SK-N-SH (cell line): Measurements from ENCODE around the gene ARHGAP40. TPM values are rescaled to one million over a fixed set of nuclear protein-coding genes. Genes with fewer than 3 reads are reported as not detected.

Experiments
- CTCF ChIA-PET: fragments of 300-600, 350-600 bp; formaldehyde crosslinking; extraction: SDS; loops from one replicate; lab custom pipeline; 2021; lab: Yijun Ruan, JAX
- POLR2A ChIA-PET: fragments of 350-600 bp; sonication (Branson Sonifier 250); formaldehyde crosslinking; extraction: SDS; loops from one replicate; lab custom pipeline; 2020; ENCODE audit warnings: antibody characterized with exemption, inconsistent platforms; lab: Yijun Ruan, JAX
- DNase-seq: peaks from one replicate; pipeline ENCODE4 v3.0.0; 2012
- H2AFZ ChIP-seq: fragments of 200-600 bp; sonication (generic); 2 replicates; pipeline ENCODE4 v1.8.1; 2016; ENCODE audit warnings: antibody characterized with exemption, mild to moderate bottlenecking, low read depth
- H3F3A ChIP-seq: fragments of 200-600 bp; sonication (generic); replicated peaks from 2 replicates; pipeline ENCODE3; 2016; ENCODE audit warnings: antibody characterized with exemption, mild to moderate bottlenecking; ENCODE audit not compliant: insufficient read depth
- H3K27ac ChIP-seq, 2 experiments: fragments of 200-500 bp in 1 of 2; fragments of 200-600 bp in 1 of 2; sonication (Bioruptor generic) in 1 of 2; sonication (generic), shearing (Covaris generic) in 1 of 2; 2 replicates each; pipeline versions ENCODE4 v1.5.1 to v1.6.1; 2014 to 2016; ENCODE audit warnings: low read depth in 2 of 2, inconsistent platforms in 1 of 2, low read length in 1 of 2, mild to moderate bottlenecking in 1 of 2, mixed read lengths in 1 of 2
- H3K27me3 ChIP-seq: fragments of 200-600 bp; sonication (generic), shearing (Covaris generic); 2 replicates; pipeline ENCODE4 v1.6.1; 2016; ENCODE audit warnings: mixed run types; ENCODE audit not compliant: insufficient read depth
- H3K36me3 ChIP-seq, 2 experiments: fragments of 200-500 bp in 1 of 2; fragments of 200-600 bp in 1 of 2; sonication (Bioruptor generic) in 1 of 2; sonication (generic) in 1 of 2; replicated peaks in 1 of 2; 2 replicates each; pipeline versions ENCODE3 to v1.5.1; 2014 to 2016; ENCODE audit warnings: low read length in 1 of 2, mild to moderate bottlenecking in 1 of 2; ENCODE audit not compliant: insufficient read depth in 2 of 2, control insufficient read depth in 1 of 2
- H3K4me1 ChIP-seq, 2 experiments: fragments of 200-500 bp in 1 of 2; fragments of 200-600 bp in 1 of 2; sonication (Bioruptor generic) in 1 of 2; sonication (generic), shearing (Covaris generic) in 1 of 2; 2 replicates each; pipeline versions ENCODE4 v1.5.1 to v1.6.1; 2014 to 2016; ENCODE audit warnings: low read depth in 1 of 2, low read length in 1 of 2, mixed run types in 1 of 2; ENCODE audit not compliant: insufficient read depth in 2 of 2, control insufficient read depth in 1 of 2
- H3K4me2 ChIP-seq: fragments of 200-600 bp; sonication (generic), shearing (Covaris generic); 2 replicates; pipeline ENCODE4 v1.6.1; 2017; ENCODE audit warnings: mixed run types
- H3K4me3 ChIP-seq, 2 experiments: fragments of 200-500 bp in 1 of 2; fragments of 200-600 bp in 1 of 2; sonication (Bioruptor generic) in 1 of 2; sonication (generic), shearing (Covaris generic) in 1 of 2; 2 replicates each; pipeline versions ENCODE4 v1.5.1 to v1.8.1; 2014 to 2016; ENCODE audit warnings: low read depth in 2 of 2, inconsistent platforms in 1 of 2, low read length in 1 of 2, mild to moderate bottlenecking in 1 of 2, mixed read lengths in 1 of 2, moderate library complexity in 1 of 2
- H3K79me2 ChIP-seq: fragments of 200-600 bp; sonication (generic); 2 replicates; pipeline ENCODE4 v1.8.1; 2017; ENCODE audit warnings: mild to moderate bottlenecking; ENCODE audit not compliant: insufficient read depth
- H3K9ac ChIP-seq: fragments of 200-600 bp; sonication (generic); 2 replicates; pipeline ENCODE4 v1.6.1; 2017; ENCODE audit warnings: mixed run types
- H3K9me2 ChIP-seq: fragments of 200-600 bp; sonication (generic); 2 replicates; pipeline ENCODE4 v1.6.1; 2017; ENCODE audit warnings: mixed run types
- H3K9me3 ChIP-seq: fragments of 200-600 bp; sonication (generic); 2 replicates; pipeline ENCODE4 v1.6.1; 2017; ENCODE audit warnings: mixed run types, mild to moderate bottlenecking, moderate library complexity
- H4K20me1 ChIP-seq: fragments of 200-600 bp; sonication (generic); 2 replicates; pipeline ENCODE4 v1.6.1; 2017; ENCODE audit warnings: mild to moderate bottlenecking, mixed run types; ENCODE audit not compliant: insufficient read depth
- ELF1 ChIP-seq: IDR thresholded peaks from 2 replicates; pipeline ENCODE4 v1.4.0; 2012
- EZH2phosphoT487 ChIP-seq: fragments of 200-600 bp; sonication (generic); IDR thresholded peaks from 2 replicates; pipeline ENCODE4 v1.6.1; 2017; ENCODE audit warnings: low read depth, mixed run types, mild to moderate bottlenecking, antibody characterized with exemption, moderate library complexity, borderline replicate concordance
- FOSL2 ChIP-seq: IDR thresholded peaks from 2 replicates; pipeline ENCODE4 v1.4.0; 2012; ENCODE audit warnings: low read depth, mild to moderate bottlenecking, moderate library complexity, borderline replicate concordance
- FOXJ3 ChIP-seq: sonication (generic); formaldehyde crosslinking; IDR thresholded peaks from 2 replicates; pipeline ENCODE4 v1.5.1; 2020; ENCODE audit warnings: mild to moderate bottlenecking, missing genetic modification reagents
- GATA2 ChIP-seq: sonication (generic); formaldehyde crosslinking; IDR thresholded peaks from 2 replicates; pipeline ENCODE4 v1.5.0; 2020; ENCODE audit warnings: mild to moderate bottlenecking, missing genetic modification reagents
- JUND ChIP-seq: IDR thresholded peaks from 2 replicates; pipeline ENCODE4 v1.4.0; 2012
- MEF2A ChIP-seq: IDR thresholded peaks from 2 replicates; pipeline ENCODE4 v1.4.0; 2012; ENCODE audit warnings: low read depth, borderline replicate concordance
- MXI1 ChIP-seq: IDR thresholded peaks from 2 replicates; pipeline ENCODE4 v1.6.1; 2012; ENCODE audit warnings: mild to moderate bottlenecking, low read depth, low read length, improper control_type of control experiment
- NFIC ChIP-seq: IDR thresholded peaks from 2 replicates; pipeline ENCODE4 v1.4.0; 2012; ENCODE audit warnings: borderline replicate concordance
- RAD21 ChIP-seq: IDR thresholded peaks from 2 replicates; pipeline ENCODE4 v1.6.1; 2012; ENCODE audit warnings: mild to moderate bottlenecking, low read length
- RCOR1 ChIP-seq: fragments of 150-350 bp; IDR thresholded peaks from 2 replicates; pipeline ENCODE4 v1.6.1; 2017; ENCODE audit warnings: antibody characterized with exemption, low read length
- RXRA ChIP-seq: IDR thresholded peaks from 2 replicates; pipeline ENCODE4 v1.4.0; 2012; ENCODE audit warnings: low read depth, mild to moderate bottlenecking, borderline replicate concordance
- SIN3A ChIP-seq: IDR thresholded peaks from 2 replicates; pipeline ENCODE4 v1.6.1; 2012; ENCODE audit warnings: low read depth, mild to moderate bottlenecking, low read length, moderate library complexity, borderline replicate concordance
- TCF12 ChIP-seq: IDR thresholded peaks from 2 replicates; pipeline ENCODE4 v1.4.0; 2012
- YY1 ChIP-seq: IDR thresholded peaks from 2 replicates; pipeline ENCODE4 v1.4.0; 2012; ENCODE audit warnings: low read depth, mild to moderate bottlenecking
- WGBS: methylation state at CpG from one replicate; pipeline ENCODE4 v1.1.6; 2017; ENCODE audit warnings: low lambda C conversion rate; 5-methylcytosine and 5-hydroxymethylcytosine counted together
- polyA plus RNA-seq, 3 experiments: library from polyadenylated mRNA; depleted of rRNA; stranded (reverse); fragments of >200 nt; gene quantifications; 2 replicates each; pipeline ENCODE4 v1.2.3, GENCODE V29; 2012
- TF ChIP-seq, protein P1 (sequence below): fragments of 200-600 bp; sonication (generic); IDR thresholded peaks from 2 replicates; pipeline ENCODE4 v1.6.1; 2017; ENCODE audit warnings: antibody characterized with exemption, mild to moderate bottlenecking, moderate library complexity
- TF ChIP-seq, protein P2 (sequence below): IDR thresholded peaks from 2 replicates; pipeline ENCODE4 v1.4.0; 2012; ENCODE audit warnings: low read depth, borderline replicate concordance
- TF ChIP-seq, protein P3 (sequence below): IDR thresholded peaks from 2 replicates; pipeline ENCODE4 v1.4.0; 2012; ENCODE audit warnings: low read depth
- TF ChIP-seq, protein P4 (sequence below): IDR thresholded peaks from 2 replicates; pipeline ENCODE4 v1.6.1; 2012; ENCODE audit warnings: mild to moderate bottlenecking, low read depth, low read length, moderate library complexity
- TF ChIP-seq, protein P5 (sequence below): fragments of 150-350 bp; IDR thresholded peaks from 2 replicates; pipeline ENCODE4 v1.6.1; 2016; ENCODE audit warnings: mild to moderate bottlenecking, low read depth, low read length

Gene ARHGAP40
- polyA plus RNA-seq, 1 of the 3 experiments (the other 2 are of a cell fraction), result 0.02 TPM

DNA sequence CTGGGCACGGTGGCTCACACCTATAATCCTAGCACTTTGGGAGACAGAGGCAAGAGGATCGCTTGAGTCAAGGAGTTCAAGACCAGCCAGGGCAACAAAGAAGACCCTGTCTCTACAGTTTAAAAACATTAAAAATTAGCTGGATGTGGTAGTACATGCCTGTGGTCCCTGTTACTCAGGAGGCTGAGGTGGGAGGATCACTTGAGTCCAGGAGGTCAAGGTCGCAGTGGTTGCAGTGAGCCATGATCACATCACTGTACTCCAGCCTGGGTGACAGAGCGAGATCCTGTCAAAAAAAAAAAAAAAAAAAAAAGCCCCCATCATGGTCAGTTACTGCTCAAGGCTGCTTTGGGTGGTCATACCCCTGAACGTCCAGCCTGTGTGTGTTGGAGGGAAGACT lies 55.8 kb downstream of the ARHGAP40 start:
- Histone ChIP-seq H3K9me2 (no peaks in the 10 kb centered on the region), H4K20me1 (no peaks in the 10 kb centered on the region), H3K9ac (no peak overlapping the region), H3K79me2 (no peaks in the 10 kb centered on the region), H3F3A (no peaks in the 10 kb centered on the region)
- whole genome bisulfite sequencing, result 47% methylated on average over 5 of the region's 5 CpGs
- TF ChIP-seq NFIC (no peak), RAD21 (no peak), TCF12 (no peak), FOXJ3 (CRISPR knock-in tag) (no peak), GATA2 (CRISPR knock-in tag) (no peak), SIN3A (no peak), RCOR1 (no peak), ELF1 (no peak), FOSL2 (no peak), JUND (no peak), MEF2A (no peak), EZH2phosphoT487 (no peak), MXI1 (no peak), YY1 (no peak), RXRA (no peak)
- TF ChIP-seq, protein P1, sequence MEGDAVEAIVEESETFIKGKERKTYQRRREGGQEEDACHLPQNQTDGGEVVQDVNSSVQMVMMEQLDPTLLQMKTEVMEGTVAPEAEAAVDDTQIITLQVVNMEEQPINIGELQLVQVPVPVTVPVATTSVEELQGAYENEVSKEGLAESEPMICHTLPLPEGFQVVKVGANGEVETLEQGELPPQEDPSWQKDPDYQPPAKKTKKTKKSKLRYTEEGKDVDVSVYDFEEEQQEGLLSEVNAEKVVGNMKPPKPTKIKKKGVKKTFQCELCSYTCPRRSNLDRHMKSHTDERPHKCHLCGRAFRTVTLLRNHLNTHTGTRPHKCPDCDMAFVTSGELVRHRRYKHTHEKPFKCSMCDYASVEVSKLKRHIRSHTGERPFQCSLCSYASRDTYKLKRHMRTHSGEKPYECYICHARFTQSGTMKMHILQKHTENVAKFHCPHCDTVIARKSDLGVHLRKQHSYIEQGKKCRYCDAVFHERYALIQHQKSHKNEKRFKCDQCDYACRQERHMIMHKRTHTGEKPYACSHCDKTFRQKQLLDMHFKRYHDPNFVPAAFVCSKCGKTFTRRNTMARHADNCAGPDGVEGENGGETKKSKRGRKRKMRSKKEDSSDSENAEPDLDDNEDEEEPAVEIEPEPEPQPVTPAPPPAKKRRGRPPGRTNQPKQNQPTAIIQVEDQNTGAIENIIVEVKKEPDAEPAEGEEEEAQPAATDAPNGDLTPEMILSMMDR, result no peak
- TF ChIP-seq, protein P2, sequence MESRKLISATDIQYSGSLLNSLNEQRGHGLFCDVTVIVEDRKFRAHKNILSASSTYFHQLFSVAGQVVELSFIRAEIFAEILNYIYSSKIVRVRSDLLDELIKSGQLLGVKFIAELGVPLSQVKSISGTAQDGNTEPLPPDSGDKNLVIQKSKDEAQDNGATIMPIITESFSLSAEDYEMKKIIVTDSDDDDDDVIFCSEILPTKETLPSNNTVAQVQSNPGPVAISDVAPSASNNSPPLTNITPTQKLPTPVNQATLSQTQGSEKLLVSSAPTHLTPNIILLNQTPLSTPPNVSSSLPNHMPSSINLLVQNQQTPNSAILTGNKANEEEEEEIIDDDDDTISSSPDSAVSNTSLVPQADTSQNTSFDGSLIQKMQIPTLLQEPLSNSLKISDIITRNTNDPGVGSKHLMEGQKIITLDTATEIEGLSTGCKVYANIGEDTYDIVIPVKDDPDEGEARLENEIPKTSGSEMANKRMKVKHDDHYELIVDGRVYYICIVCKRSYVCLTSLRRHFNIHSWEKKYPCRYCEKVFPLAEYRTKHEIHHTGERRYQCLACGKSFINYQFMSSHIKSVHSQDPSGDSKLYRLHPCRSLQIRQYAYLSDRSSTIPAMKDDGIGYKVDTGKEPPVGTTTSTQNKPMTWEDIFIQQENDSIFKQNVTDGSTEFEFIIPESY, result no peak
- TF ChIP-seq, protein P3, sequence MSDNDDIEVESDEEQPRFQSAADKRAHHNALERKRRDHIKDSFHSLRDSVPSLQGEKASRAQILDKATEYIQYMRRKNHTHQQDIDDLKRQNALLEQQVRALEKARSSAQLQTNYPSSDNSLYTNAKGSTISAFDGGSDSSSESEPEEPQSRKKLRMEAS, result no peak
- TF ChIP-seq, protein P4, sequence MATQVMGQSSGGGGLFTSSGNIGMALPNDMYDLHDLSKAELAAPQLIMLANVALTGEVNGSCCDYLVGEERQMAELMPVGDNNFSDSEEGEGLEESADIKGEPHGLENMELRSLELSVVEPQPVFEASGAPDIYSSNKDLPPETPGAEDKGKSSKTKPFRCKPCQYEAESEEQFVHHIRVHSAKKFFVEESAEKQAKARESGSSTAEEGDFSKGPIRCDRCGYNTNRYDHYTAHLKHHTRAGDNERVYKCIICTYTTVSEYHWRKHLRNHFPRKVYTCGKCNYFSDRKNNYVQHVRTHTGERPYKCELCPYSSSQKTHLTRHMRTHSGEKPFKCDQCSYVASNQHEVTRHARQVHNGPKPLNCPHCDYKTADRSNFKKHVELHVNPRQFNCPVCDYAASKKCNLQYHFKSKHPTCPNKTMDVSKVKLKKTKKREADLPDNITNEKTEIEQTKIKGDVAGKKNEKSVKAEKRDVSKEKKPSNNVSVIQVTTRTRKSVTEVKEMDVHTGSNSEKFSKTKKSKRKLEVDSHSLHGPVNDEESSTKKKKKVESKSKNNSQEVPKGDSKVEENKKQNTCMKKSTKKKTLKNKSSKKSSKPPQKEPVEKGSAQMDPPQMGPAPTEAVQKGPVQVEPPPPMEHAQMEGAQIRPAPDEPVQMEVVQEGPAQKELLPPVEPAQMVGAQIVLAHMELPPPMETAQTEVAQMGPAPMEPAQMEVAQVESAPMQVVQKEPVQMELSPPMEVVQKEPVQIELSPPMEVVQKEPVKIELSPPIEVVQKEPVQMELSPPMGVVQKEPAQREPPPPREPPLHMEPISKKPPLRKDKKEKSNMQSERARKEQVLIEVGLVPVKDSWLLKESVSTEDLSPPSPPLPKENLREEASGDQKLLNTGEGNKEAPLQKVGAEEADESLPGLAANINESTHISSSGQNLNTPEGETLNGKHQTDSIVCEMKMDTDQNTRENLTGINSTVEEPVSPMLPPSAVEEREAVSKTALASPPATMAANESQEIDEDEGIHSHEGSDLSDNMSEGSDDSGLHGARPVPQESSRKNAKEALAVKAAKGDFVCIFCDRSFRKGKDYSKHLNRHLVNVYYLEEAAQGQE, result no peak
- TF ChIP-seq, protein P5, sequence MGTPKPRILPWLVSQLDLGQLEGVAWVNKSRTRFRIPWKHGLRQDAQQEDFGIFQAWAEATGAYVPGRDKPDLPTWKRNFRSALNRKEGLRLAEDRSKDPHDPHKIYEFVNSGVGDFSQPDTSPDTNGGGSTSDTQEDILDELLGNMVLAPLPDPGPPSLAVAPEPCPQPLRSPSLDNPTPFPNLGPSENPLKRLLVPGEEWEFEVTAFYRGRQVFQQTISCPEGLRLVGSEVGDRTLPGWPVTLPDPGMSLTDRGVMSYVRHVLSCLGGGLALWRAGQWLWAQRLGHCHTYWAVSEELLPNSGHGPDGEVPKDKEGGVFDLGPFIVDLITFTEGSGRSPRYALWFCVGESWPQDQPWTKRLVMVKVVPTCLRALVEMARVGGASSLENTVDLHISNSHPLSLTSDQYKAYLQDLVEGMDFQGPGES, result no peak
- TF ChIP-seq, all 33 proteins: peak for 0
- Histone ChIP-seq H3K27me3 (no peaks in the 10 kb centered on the region), H2AFZ (no peak overlapping the region), H3K4me1 (no peaks in the 10 kb centered on the region), H3K9me3 (no peaks in the 10 kb centered on the region), H3K4me3 (no peak overlapping the region), H3K4me2 (no peak overlapping the region), H3K36me3 (no peaks in the 10 kb centered on the region), H3K27ac (no peak overlapping the region)
- DNase-seq, result no peak
- CTCF ChIA-PET, result interaction anchor here (1.0 to 6.4 kb wide), 5 partner anchors 8 to 74 kb away, joined by 3 to 87 read pairs (median 9); no protein-coding TSS in a partner anchor
- POLR2A ChIA-PET, result no interaction called here
